ENCODE measurements around the gene CLDN1. TPM values are rescaled to one million over a fixed set of nuclear protein-coding genes. Genes with fewer than 3 reads are reported as not detected.

Gene CLDN1
- total RNA-seq, 1 donor from 2014 or later, result 1.6 TPM

GRCh38 chr3:190302212-190302867 is 19.9 kb downstream of the CLDN1 start:
- H3K36me3 ChIP-seq (ENCODE audit: control insufficient read depth in 3 of 3, insufficient read depth in 3 of 3, low read length in 3 of 3), result no peaks in the 10 kb centered on the region
- H3K4me1 ChIP-seq (ENCODE audit: control insufficient read depth in 3 of 3, insufficient read depth in 3 of 3, low read length in 3 of 3), result no peaks in the 10 kb centered on the region

GRCh38 chr3:190301591-190301990 is 20.7 kb downstream of the CLDN1 start:
- Histone ChIP-seq H3K27me3 (ENCODE audit: control insufficient read depth in 3 of 3, insufficient read depth in 3 of 3, low read length in 3 of 3) (no peaks in the 10 kb centered on the region), H3K4me3 (ENCODE audit: low read length in 3 of 3) (no peak overlapping the region), H3K4me1 (ENCODE audit: control insufficient read depth in 3 of 3, insufficient read depth in 3 of 3, low read length in 3 of 3) (no peaks in the 10 kb centered on the region), H3K36me3 (ENCODE audit: control insufficient read depth in 3 of 3, insufficient read depth in 3 of 3, low read length in 3 of 3) (no peaks in the 10 kb centered on the region), H3K9me3 (ENCODE audit: control insufficient read depth in 3 of 3, low read length in 3 of 3) (no peaks in the 10 kb centered on the region), H3K9ac (ENCODE audit: low read depth in 1 of 3, low read length in 3 of 3) (no peak overlapping the region), H3K27ac (ENCODE audit: low read depth, low read length) (no peak overlapping the region)

More at GRCh38 chr3:190302212-190302867, 19.9 kb downstream of the CLDN1 start:
- Histone ChIP-seq H3K4me3 (ENCODE audit: low read length in 3 of 3) (no peak overlapping the region), H3K27me3 (ENCODE audit: control insufficient read depth in 3 of 3, insufficient read depth in 3 of 3, low read length in 3 of 3) (no peaks in the 10 kb centered on the region), H3K27ac (ENCODE audit: low read depth, low read length) (no peak overlapping the region), H3K9ac (ENCODE audit: low read depth in 1 of 3, low read length in 3 of 3) (no peak overlapping the region), H3K9me3 (ENCODE audit: control insufficient read depth in 3 of 3, low read length in 3 of 3) (no peaks in the 10 kb centered on the region)

- Histone ChIP-seq H3K27ac (ENCODE audit: low read depth, low read length) (no peak overlapping the region), H3K4me1 (ENCODE audit: control insufficient read depth in 3 of 3, insufficient read depth in 3 of 3, low read length in 3 of 3) (no peaks in the 10 kb centered on the region), H3K27me3 (ENCODE audit: control insufficient read depth in 3 of 3, insufficient read depth in 3 of 3, low read length in 3 of 3) (no peaks in the 10 kb centered on the region), H3K9ac (ENCODE audit: low read depth in 1 of 3, low read length in 3 of 3) (no peak overlapping the region), H3K36me3 (ENCODE audit: control insufficient read depth in 3 of 3, insufficient read depth in 3 of 3, low read length in 3 of 3) (no peaks in the 10 kb centered on the region), H3K4me3 (ENCODE audit: low read length in 3 of 3) (no peak overlapping the region), H3K9me3 (ENCODE audit: control insufficient read depth in 3 of 3, low read length in 3 of 3) (no peaks in the 10 kb centered on the region)
Measured at GRCh38 chr3:190299969-190300368, 22.3 kb downstream of the CLDN1 start.

GRCh38 chr3:190294030-190294429 is 28.2 kb downstream of the CLDN1 start:
- Histone ChIP-seq H3K36me3 (ENCODE audit: control insufficient read depth in 3 of 3, insufficient read depth in 3 of 3, low read length in 3 of 3) (no peaks in the 10 kb centered on the region), H3K27ac (ENCODE audit: low read depth, low read length) (no peak overlapping the region), H3K27me3 (ENCODE audit: control insufficient read depth in 3 of 3, insufficient read depth in 3 of 3, low read length in 3 of 3) (no peaks in the 10 kb centered on the region), H3K9me3 (ENCODE audit: control insufficient read depth in 3 of 3, low read length in 3 of 3) (no peaks in the 10 kb centered on the region), H3K4me3 (ENCODE audit: low read length in 3 of 3) (no peak overlapping the region), H3K9ac (ENCODE audit: low read depth in 1 of 3, low read length in 3 of 3) (no peak overlapping the region), H3K4me1 (ENCODE audit: control insufficient read depth in 3 of 3, insufficient read depth in 3 of 3, low read length in 3 of 3) (no peaks in the 10 kb centered on the region)

GRCh38 chr3:190293621-190294020 is 28.6 kb downstream of the CLDN1 start:
- Histone ChIP-seq H3K9me3 (ENCODE audit: control insufficient read depth in 3 of 3, low read length in 3 of 3) (no peaks in the 10 kb centered on the region), H3K27me3 (ENCODE audit: control insufficient read depth in 3 of 3, insufficient read depth in 3 of 3, low read length in 3 of 3) (no peaks in the 10 kb centered on the region), H3K36me3 (ENCODE audit: control insufficient read depth in 3 of 3, insufficient read depth in 3 of 3, low read length in 3 of 3) (no peaks in the 10 kb centered on the region), H3K27ac (ENCODE audit: low read depth, low read length) (no peak overlapping the region), H3K4me1 (ENCODE audit: control insufficient read depth in 3 of 3, insufficient read depth in 3 of 3, low read length in 3 of 3) (no peaks in the 10 kb centered on the region), H3K9ac (ENCODE audit: low read depth in 1 of 3, low read length in 3 of 3) (no peak overlapping the region), H3K4me3 (ENCODE audit: low read length in 3 of 3) (no peak overlapping the region)

GRCh38 chr3:190291994-190292584 is 30.2 kb downstream of the CLDN1 start:
- H3K4me1 ChIP-seq (ENCODE audit: control insufficient read depth in 3 of 3, insufficient read depth in 3 of 3, low read length in 3 of 3), result no peaks in the 10 kb centered on the region
- no peak overlapping the region for H3K9ac ChIP-seq (ENCODE audit: low read depth in 1 of 3, low read length in 3 of 3)
- no peaks in the 10 kb centered on the region for H3K27me3 ChIP-seq (ENCODE audit: control insufficient read depth in 3 of 3, insufficient read depth in 3 of 3, low read length in 3 of 3)
- H3K27ac ChIP-seq (ENCODE audit: low read depth, low read length), result no peak overlapping the region
- peaks cover 0 to 2% (median 0%) of the 10 kb centered on the region in 3 donors for H3K9me3 ChIP-seq (ENCODE audit: control insufficient read depth in 3 of 3, low read length in 3 of 3)
- no peaks in the 10 kb centered on the region for H3K36me3 ChIP-seq (ENCODE audit: control insufficient read depth in 3 of 3, insufficient read depth in 3 of 3, low read length in 3 of 3)
- no peak overlapping the region for H3K4me3 ChIP-seq (ENCODE audit: low read length in 3 of 3)

GRCh38 chr3:190289989-190290388 is 32.3 kb downstream of the CLDN1 start:
- H3K9ac ChIP-seq (ENCODE audit: low read depth in 1 of 3, low read length in 3 of 3), result no peak overlapping the region
- no peak overlapping the region for H3K4me3 ChIP-seq (ENCODE audit: low read length in 3 of 3)
- no peak overlapping the region for H3K27ac ChIP-seq (ENCODE audit: low read depth, low read length)
- no peaks in the 10 kb centered on the region for H3K4me1 ChIP-seq (ENCODE audit: control insufficient read depth in 3 of 3, insufficient read depth in 3 of 3, low read length in 3 of 3)
- no peaks in the 10 kb centered on the region for H3K27me3 ChIP-seq (ENCODE audit: control insufficient read depth in 3 of 3, insufficient read depth in 3 of 3, low read length in 3 of 3)
- peaks cover 0 to 2% (median 0%) of the 10 kb centered on the region in 3 donors for H3K9me3 ChIP-seq (ENCODE audit: control insufficient read depth in 3 of 3, low read length in 3 of 3)
- no peaks in the 10 kb centered on the region for H3K36me3 ChIP-seq (ENCODE audit: control insufficient read depth in 3 of 3, insufficient read depth in 3 of 3, low read length in 3 of 3)

GRCh38 chr3:190288836-190289235 is 33.4 kb downstream of the CLDN1 start:
- H3K4me3 ChIP-seq (ENCODE audit: low read length in 3 of 3), result no peak overlapping the region
- no peaks in the 10 kb centered on the region for H3K36me3 ChIP-seq (ENCODE audit: control insufficient read depth in 3 of 3, insufficient read depth in 3 of 3, low read length in 3 of 3)
- no peaks in the 10 kb centered on the region for H3K4me1 ChIP-seq (ENCODE audit: control insufficient read depth in 3 of 3, insufficient read depth in 3 of 3, low read length in 3 of 3)
- H3K27ac ChIP-seq (ENCODE audit: low read depth, low read length), result no peak overlapping the region
- peaks cover 0 to 2% (median 0%) of the 10 kb centered on the region in 3 donors for H3K9me3 ChIP-seq (ENCODE audit: control insufficient read depth in 3 of 3, low read length in 3 of 3)
- no peak overlapping the region for H3K9ac ChIP-seq (ENCODE audit: low read depth in 1 of 3, low read length in 3 of 3)
- no peaks in the 10 kb centered on the region for H3K27me3 ChIP-seq (ENCODE audit: control insufficient read depth in 3 of 3, insufficient read depth in 3 of 3, low read length in 3 of 3)

- H3K9ac ChIP-seq (ENCODE audit: low read depth in 1 of 3, low read length in 3 of 3), result no peak overlapping the region
- H3K27ac ChIP-seq (ENCODE audit: low read depth, low read length), result no peak overlapping the region
- no peaks in the 10 kb centered on the region for H3K27me3 ChIP-seq (ENCODE audit: control insufficient read depth in 3 of 3, insufficient read depth in 3 of 3, low read length in 3 of 3)
- H3K4me3 ChIP-seq (ENCODE audit: low read length in 3 of 3), result no peak overlapping the region
- no peaks in the 10 kb centered on the region for H3K4me1 ChIP-seq (ENCODE audit: control insufficient read depth in 3 of 3, insufficient read depth in 3 of 3, low read length in 3 of 3)
- H3K36me3 ChIP-seq (ENCODE audit: control insufficient read depth in 3 of 3, insufficient read depth in 3 of 3, low read length in 3 of 3), result no peaks in the 10 kb centered on the region
- H3K9me3 ChIP-seq (ENCODE audit: control insufficient read depth in 3 of 3, low read length in 3 of 3), result peaks cover 0 to 2% (median 0%) of the 10 kb centered on the region in 3 donors
Measured at GRCh38 chr3:190286014-190286413, 36.2 kb downstream of the CLDN1 start.

- no peak overlapping the region for H3K4me3 ChIP-seq (ENCODE audit: low read length in 3 of 3)
- no peaks in the 10 kb centered on the region for H3K36me3 ChIP-seq (ENCODE audit: control insufficient read depth in 3 of 3, insufficient read depth in 3 of 3, low read length in 3 of 3)
- H3K9me3 ChIP-seq (ENCODE audit: control insufficient read depth in 3 of 3, low read length in 3 of 3), result no peaks in the 10 kb centered on the region
- H3K9ac ChIP-seq (ENCODE audit: low read depth in 1 of 3, low read length in 3 of 3), result no peak overlapping the region
- no peak overlapping the region for H3K27ac ChIP-seq (ENCODE audit: low read depth, low read length)
- H3K4me1 ChIP-seq (ENCODE audit: control insufficient read depth in 3 of 3, insufficient read depth in 3 of 3, low read length in 3 of 3), result no peaks in the 10 kb centered on the region
- H3K27me3 ChIP-seq (ENCODE audit: control insufficient read depth in 3 of 3, insufficient read depth in 3 of 3, low read length in 3 of 3), result no peaks in the 10 kb centered on the region
Measured at GRCh38 chr3:190281308-190282051, 40.8 kb downstream of the CLDN1 start.

Measured in skeletal muscle tissue (tissue), 4 donors.